ENCODE results near the gene TAF5. TPM values are rescaled to one million over a fixed set of nuclear protein-coding genes. Genes with fewer than 3 reads are reported as not detected.

Gene TAF5
- total and polyA plus RNA-seq, 2 of the 4 experiments (the other 2 are of a cell fraction): 1.9 to 3.6 TPM

- 79% methylated on average over 4 of the region's 8 CpGs; no CpG with 5 or more reads in 1 of the 2 experiments for WGBS, 2 experiments (ENCODE audit: extremely low coverage in 2 of 2, insufficient read length in 1 of 2)
- Histone ChIP-seq H4K20me1 (ENCODE audit: insufficient read depth, low read length) (no peaks in the 10 kb centered on the region), H3K18ac (ENCODE audit: low read depth, low read length) (no peak overlapping the region), H4K8ac (ENCODE audit: low read depth in 2 of 2, low read length in 2 of 2) (no peak overlapping the region), H3K36me3 (ENCODE audit: control insufficient read depth, insufficient read depth, low read length) (peaks cover 69% of the 10 kb centered on the region), H2AK5ac (ENCODE audit: low read depth, low read length) (no peak overlapping the region), H2BK120ac (ENCODE audit: low read depth, low read length) (no peak overlapping the region), H3K56ac (ENCODE audit: extremely low read depth, insufficient read depth, low read length) (no peak overlapping the region), H4K91ac (ENCODE audit: insufficient read depth, low read depth, low read length) (no peak overlapping the region), H3K27ac (ENCODE audit: insufficient read depth, low read length) (no peak overlapping the region), H3K4me3 (ENCODE audit: insufficient read depth, low read depth, low read length) (no peak overlapping the region), H3K9me1 (ENCODE audit: insufficient read depth, low read length) (no peaks in the 10 kb centered on the region), H3K14ac (replicated peaks; ENCODE audit: low read depth, low read length) (no peak overlapping the region), H3K9ac (ENCODE audit: low read depth, low read length) (no peak overlapping the region), H3K79me1 (ENCODE audit: low read depth in 1 of 2, low read length in 2 of 2) (0 out of 4 replicates have a peak, but pooled peaks cover 0 to 8% of the 10 kb centered on the region in 2 experiments), H2BK20ac (ENCODE audit: low read depth, low read length) (no peak overlapping the region), H3K4ac (ENCODE audit: low read depth, low read length) (no peak overlapping the region), H3K23ac (ENCODE audit: low read depth, low read length) (no peak overlapping the region), H3K4me2 (ENCODE audit: low read depth, low read length) (no peak overlapping the region), H4K5ac (ENCODE audit: low read depth, low read length) (no peak overlapping the region), H3K9me3 (ENCODE audit: control insufficient read depth, insufficient read depth, low read length) (no peaks in the 10 kb centered on the region), H2BK5ac (ENCODE audit: low read depth, low read length, poor library complexity, severe bottlenecking) (no peak overlapping the region), H3K4me1 (ENCODE audit: control insufficient read depth, insufficient read depth, low read length) (no peaks in the 10 kb centered on the region), H2AK9ac (replicated peaks; ENCODE audit: low read depth, low read length, poor library complexity) (no peak overlapping the region), H2BK15ac (ENCODE audit: low read depth, low read length) (no peak overlapping the region), H3K27me3 (ENCODE audit: control insufficient read depth, insufficient read depth, low read length) (no peaks in the 10 kb centered on the region), H2AFZ (replicated peaks; ENCODE audit: low read length, poor library complexity) (no peak overlapping the region)
- in situ Hi-C loops (cut with MboI; ENCODE audit: low sequenced_read_pairs) (loop anchor here (5.0 kb wide), 1 partner anchor 72 kb away; no protein-coding TSS in a partner anchor), dilution Hi-C loops (cut with HindIII; ENCODE audit: low sequenced_read_pairs, unreplicated experiment) (no loop called here), intact Hi-C loops (cut with micrococcal nuclease) (loop anchor here (5.0 kb wide), 1 partner anchor 177 kb away; no protein-coding TSS in a partner anchor)
- ATAC-seq (ENCODE audit: low read depth): no peak
- POLR2A ChIA-PET (ENCODE audit: unreplicated experiment): no interaction called here
- TF ChIP-seq CTCF (conservative IDR thresholded peaks at IDR 0.05; ENCODE audit: low read depth, low read length): no peak
- TF ChIP-seq USF2 (IDR thresholded peaks at IDR 0.05; ENCODE audit: low read depth, low read length): no peak
- TF ChIP-seq POLR2A (IDR thresholded peaks at IDR 0.05; ENCODE audit: low read depth, low read length): no peak
- TF ChIP-seq RCOR1 (IDR thresholded peaks at IDR 0.05; ENCODE audit: insufficient replicate concordance, low read length): no peak
- DNase-seq: no peak
- CTCF ChIA-PET: no interaction called here
- BruUV-seq (replicated peaks): no TSS peak
These were observed 47.8 kb downstream of the TAF5 start for GRCh38 chr10:103415581-103415980.

Measured in IMR-90 (cell line).